Caco-2 (cell line): Measurements from ENCODE around the gene SLC12A3. TPM values are rescaled to one million over a fixed set of nuclear protein-coding genes. Genes with fewer than 3 reads are reported as not detected.

Source experiments
- BruUV-seq: library from RNA; stranded (reverse); fragments of 400-500 nt; replicated peaks from 2 replicates; lab custom pipeline; 2021; lab: Mats Ljungman, UMichigan
- CTCF ChIA-PET: fragments of 300-600 bp; sonication (Branson Sonifier 250); formaldehyde crosslinking; loops from one replicate; lab custom pipeline; 2022; ENCODE audit warnings: antibody characterized with exemption; lab: Charles Lee
- POLR2A ChIA-PET: fragments of 300-600 bp; sonication (Branson Sonifier 250); formaldehyde crosslinking; loops from one replicate; lab custom pipeline; 2022; ENCODE audit warnings: antibody characterized with exemption; lab: Charles Lee
- DNase-seq, 2 experiments: peaks; one replicate each; pipeline versions ENCODE4 v3.0.0 to v3.0.0-alpha.2; 2020 to 2022
- H3K27me3 ChIP-seq: replicated peaks from 2 replicates; pipeline ENCODE4 v1.6.0; 2011; ENCODE audit warnings: low read length; ENCODE audit not compliant: control insufficient read depth, insufficient read depth
- H3K36me3 ChIP-seq: 2 replicates; pipeline ENCODE4 v1.5.1; 2011; ENCODE audit warnings: low read length; ENCODE audit not compliant: control insufficient read depth, insufficient read depth
- H3K4me1 ChIP-seq: fragments of 250-450 bp; sonication (Bioruptor Pico); 2 replicates; pipeline ENCODE4 v1.5.1; 2020; ENCODE audit warnings: mild to moderate bottlenecking
- H3K4me3 ChIP-seq: 2 replicates; pipeline ENCODE4 v1.5.1; 2011; ENCODE audit warnings: low read depth, mild to moderate bottlenecking, control low read depth, low read length
- H3K9me3 ChIP-seq: fragments of 250-450 bp; sonication (Bioruptor Pico); 2 replicates; pipeline ENCODE4 v1.5.1; 2020; ENCODE audit warnings: mild to moderate bottlenecking, moderate library complexity
- H3K27ac Mint-ChIP-seq: one replicate; pipeline ENCODE4 v1.8.0; 2022; ENCODE audit warnings: mixed read lengths; ENCODE audit not compliant: unreplicated experiment
- H3K27me3 Mint-ChIP-seq: one replicate; pipeline ENCODE4 v1.8.0; 2022; ENCODE audit warnings: mixed read lengths; ENCODE audit not compliant: insufficient read depth, unreplicated experiment
- H3K36me3 Mint-ChIP-seq: one replicate; pipeline ENCODE4 v1.8.0; 2022; ENCODE audit warnings: mild to moderate bottlenecking, mixed read lengths; ENCODE audit not compliant: insufficient read depth, unreplicated experiment
- H3K4me1 Mint-ChIP-seq: one replicate; pipeline ENCODE4 v1.8.0; 2022; ENCODE audit warnings: low read depth, mixed read lengths; ENCODE audit not compliant: unreplicated experiment
- H3K4me3 Mint-ChIP-seq: one replicate; pipeline ENCODE4 v1.8.0; 2022; ENCODE audit warnings: mild to moderate bottlenecking, moderate library complexity, mixed read lengths; ENCODE audit not compliant: unreplicated experiment
- H3K9me3 Mint-ChIP-seq: one replicate; pipeline ENCODE4 v1.8.0; 2022; ENCODE audit warnings: mixed read lengths; ENCODE audit not compliant: unreplicated experiment
- CTCF ChIP-seq, 2 experiments: fragments of 200-600 bp in 1 of 2; IDR thresholded peaks; 1 replicate in 1 of 2; 2 replicates in 1 of 2; pipeline versions ENCODE4 v1.5.1 to v1.8.0; 2011 to 2022; ENCODE audit warnings: antibody characterized with exemption in 1 of 2, control low read depth in 1 of 2, inconsistent platforms in 1 of 2, low read depth in 1 of 2, low read length in 1 of 2, mild to moderate bottlenecking in 1 of 2, moderate library complexity in 1 of 2; ENCODE audit not compliant: insufficient read depth in 1 of 2, severe bottlenecking in 1 of 2, unreplicated experiment in 1 of 2
- intact Hi-C: fragments of 100-400 bp; cut with micrococcal nuclease; formaldehyde crosslinking; loops from one replicate; pipeline ENCODE4 v1.10.0; 2022; ENCODE audit not compliant: unreplicated experiment
- total RNA-seq: library from RNA; stranded (reverse); gene quantifications from 2 replicates; pipeline ENCODE4 v1.2.3, GENCODE V29; 2022

Gene SLC12A3
- total RNA-seq, 1 experiment from 2014 or later = 0.73 TPM

- POLR2A ChIA-PET = interaction anchor here (0.5 kb wide), 1 partner anchor 22 kb away, joined by 3 read pairs; no protein-coding TSS in a partner anchor
- intact Hi-C loops = no loop called here
- Histone ChIP-seq H3K27me3 (no peaks in the 10 kb centered on the region), H3K9me3 (0 out of 2 replicates have a peak, but pooled peaks cover 8% of the 10 kb centered on the region), H3K36me3 (peaks cover 1% of the 10 kb centered on the region; the same call in 1 of the 2 replicates), H3K4me1 (peaks cover 58% of the 10 kb centered on the region), H3K4me3 (no peak overlapping the region)
- no peak for TF ChIP-seq CTCF (IDR thresholded peaks at IDR 0.05; ENCODE audit: insufficient read depth in 1 of 2, low read depth in 1 of 2, low read length in 1 of 2, severe bottlenecking in 1 of 2, unreplicated experiment in 1 of 2)
- no peaks in the 10 kb centered on the region for H3K9me3 Mint-ChIP-seq
- H3K36me3 Mint-ChIP-seq = peaks cover 31% of the 10 kb centered on the region
- no peaks in the 10 kb centered on the region for H3K27me3 Mint-ChIP-seq
- no peak overlapping the region for H3K27ac Mint-ChIP-seq
- DNase-seq = no peak
- CTCF ChIA-PET = no interaction called here
- peaks cover 39% of the 10 kb centered on the region for H3K4me1 Mint-ChIP-seq
- no TSS peak for BruUV-seq
- no peak overlapping the region for H3K4me3 Mint-ChIP-seq
Observed at GRCh38 chr16:56817056-56817455, 48.0 kb upstream of the SLC12A3 start.

- no peak overlapping the region for H3K4me3 ChIP-seq
- no peaks in the 10 kb centered on the region for H3K27me3 ChIP-seq
- BruUV-seq = no TSS peak
- DNase-seq = no peak
- ChIA-PET CTCF (interaction anchor here (1.0 kb wide), 1 partner anchor 25 kb away, joined by 4 read pairs; no protein-coding TSS in a partner anchor), POLR2A (no interaction called here)
- peaks cover 49% of the 10 kb centered on the region for H3K4me1 ChIP-seq
- intact Hi-C loops = no loop called here
- TF ChIP-seq CTCF (IDR thresholded peaks at IDR 0.05; ENCODE audit: insufficient read depth in 1 of 2, low read depth in 1 of 2, low read length in 1 of 2, severe bottlenecking in 1 of 2, unreplicated experiment in 1 of 2) = no peak
- Mint-ChIP-seq H3K4me1 (peaks cover 32% of the 10 kb centered on the region), H3K4me3 (no peak overlapping the region), H3K9me3 (no peaks in the 10 kb centered on the region), H3K36me3 (peaks cover 39% of the 10 kb centered on the region), H3K27ac (no peak overlapping the region), H3K27me3 (no peaks in the 10 kb centered on the region)
- H3K36me3 ChIP-seq = peaks cover 1% of the 10 kb centered on the region; the same call in 1 of the 2 replicates
- 0 out of 2 replicates have a peak, but pooled peaks cover 8% of the 10 kb centered on the region for H3K9me3 ChIP-seq
Observed at GRCh38 chr16:56817938-56818337, 47.1 kb upstream of the SLC12A3 start.

- Mint-ChIP-seq H3K4me3 (no peak overlapping the region), H3K9me3 (no peaks in the 10 kb centered on the region), H3K27me3 (no peaks in the 10 kb centered on the region), H3K4me1 (peaks cover 2% of the 10 kb centered on the region), H3K36me3 (peaks cover 63% of the 10 kb centered on the region), H3K27ac (no peak overlapping the region)
- Histone ChIP-seq H3K27me3 (no peaks in the 10 kb centered on the region), H3K4me3 (no peak overlapping the region), H3K4me1 (peaks cover 4% of the 10 kb centered on the region), H3K36me3 (peaks cover 1% of the 10 kb centered on the region; the same call in 1 of the 2 replicates), H3K9me3 (no peaks in the 10 kb centered on the region)
- ChIA-PET POLR2A (no interaction called here), CTCF (interaction anchor here (0.6 kb wide), 2 partner anchors 17 to 258 kb away, joined by 3 to 6 read pairs; no protein-coding TSS in a partner anchor)
- TF ChIP-seq CTCF (IDR thresholded peaks at IDR 0.05; ENCODE audit: insufficient read depth in 1 of 2, low read depth in 1 of 2, low read length in 1 of 2, severe bottlenecking in 1 of 2, unreplicated experiment in 1 of 2) = no peak
- DNase-seq = no peak
- BruUV-seq = no TSS peak
- intact Hi-C loops = loop anchor here (5.0 kb wide), 1 partner anchor 39 kb away; no protein-coding TSS in a partner anchor
Observed at GRCh38 chr16:56823081-56823733, 41.8 kb upstream of the SLC12A3 start.
